ENCODE results near the gene PRDM4.

The PRDM4 gene

DNA sequence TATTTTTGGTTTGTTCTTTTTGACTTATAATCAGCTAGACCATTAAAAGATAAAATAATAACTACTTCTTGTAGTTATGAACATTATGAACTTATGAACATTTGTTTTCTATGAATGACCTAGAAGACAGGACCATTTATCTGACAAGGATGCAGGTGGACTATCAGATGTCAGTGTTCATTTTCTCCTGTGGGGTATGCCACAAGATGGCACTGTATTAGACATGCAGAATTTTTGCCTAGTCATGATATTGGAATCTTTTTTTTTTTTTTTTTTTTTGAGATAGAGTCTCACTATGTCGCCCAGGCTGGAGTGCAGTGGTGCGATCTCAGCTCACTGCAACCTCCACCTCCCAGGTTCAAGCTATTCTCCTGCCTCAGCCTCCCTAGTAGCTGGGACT is 65.2 kb downstream of the PRDM4 start:
- peak; percentile 45 for DNase-seq (ENCODE audit: low spot score)

- DNase-seq (ENCODE audit: low spot score): peak; percentile 96
Measured at GRCh38 chr12:107685360-107686248, 75.3 kb downstream of the PRDM4 start, which contains the start of gene PWP1. TSS of gene PWP1 (plus strand) at chr12:107685799. CDS start at chr12:107685900, 101 bp downstream.

DNA sequence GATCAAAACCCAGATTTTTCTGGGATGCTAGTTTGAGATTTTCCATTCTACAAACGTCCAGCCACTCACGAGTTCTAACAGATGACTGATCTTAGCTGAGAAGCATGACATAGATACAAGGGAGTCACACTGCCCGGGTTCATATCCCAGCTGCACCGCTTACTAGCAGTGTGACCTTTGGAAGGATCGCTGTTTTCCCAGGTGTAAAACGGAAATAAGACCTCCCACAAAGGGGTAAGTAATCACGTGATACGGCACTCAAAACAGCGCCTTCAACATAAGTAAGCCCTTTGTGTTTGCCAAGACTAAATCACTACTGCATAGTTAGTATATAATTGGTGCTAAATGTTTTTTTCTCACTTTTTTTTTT is 76.0 kb downstream of the PRDM4 start:
- DNase-seq (ENCODE audit: low spot score): peak; percentile 44

GRCh38 chr12:107684029-107684795 is 76.7 kb downstream of the PRDM4 start:
- DNase-seq (ENCODE audit: low spot score): no peak

All from kidney tubule cell (primary cell).